ENCODE results near the gene SP6. TPM values are rescaled to one million over a fixed set of nuclear protein-coding genes. Genes with fewer than 3 reads are reported as not detected.

SP6 gene
- 1.5 and 1.6 TPM in 2 replicates for total RNA-seq (2021; fragmentation: NEBNext Ultra II Directional; extraction: Animal tissue kit (Norgen Biotek cat#: 25700))
- 1.2 and 1.5 TPM in 2 replicates for polyA plus RNA-seq (2011; rRNA removed)
- polyA plus RNA-seq (2011; cell fraction: cytosol; rRNA removed) = 1.3 TPM
- polyA plus RNA-seq (2011; cell fraction: nucleus; rRNA removed) = 1.8 TPM
- 1.0 to 2.1 TPM (median 1.8 TPM) in 4 replicates for polyA plus RNA-seq (2012, experiment 1 of 2)
- 1.7 TPM for polyA plus RNA-seq (2012, experiment 2 of 2)
- polyA plus RNA-seq (2013, experiment 1 of 2) = 0.73 TPM
- polyA plus RNA-seq (2013, experiment 2 of 2) = 0.63 TPM
- polyA minus RNA-seq (2011; rRNA and poly(A)+ RNA removed) = 0.78 and 0.82 TPM in 2 replicates
- 1.8 TPM for polyA minus RNA-seq (2011; cell fraction: cytosol; rRNA and poly(A)+ RNA removed)
- 2.8 TPM for polyA minus RNA-seq (2011; cell fraction: nucleus; rRNA and poly(A)+ RNA removed)
- long read RNA-seq, experiment 1 = 0 reads
- long read RNA-seq, experiment 2, partial matches to known transcripts = 0 of 1 reads
- long read RNA-seq, experiment 2, other reads (novel, unspliced or antisense) = 1 of 1 reads

GRCh38 chr17:47850692-47851573, at the start of gene SP6:
Gene SP6, minus strand, starts transcription at chr17:47851163. Its CDS starts 2,734 bp downstream, at chr17:47848429.
- Histone ChIP-seq H3K56ac (replicated peaks; ENCODE audit: insufficient read length, low read depth, low read length) (no peak within 1 kb of the TSS), H2BK120ac (replicated peaks; ENCODE audit: low read depth, low read length) (no peak within 1 kb of the TSS), H4K8ac (ENCODE audit: extremely low read depth, insufficient read depth, low read length) (peak within 1 kb of the TSS; percentile 74), H3K27me3 (replicated peaks in 1 of 4; ENCODE audit: control insufficient read depth in 3 of 4, extremely low read depth in 1 of 4, insufficient read depth in 3 of 4, low read length in 3 of 4) (peaks cover 63 to 92% (median 86%) of the 10 kb centered on the region in 4 experiments), H3K9ac (replicated peaks in 1 of 4; ENCODE audit: extremely low read depth in 1 of 4, low read depth in 3 of 4, low read length in 3 of 4) (peak within 1 kb of the TSS in 3 of 4 experiments; percentile 29 to 45 (median 38); a peak in 3 of 7 replicates), H2AK5ac (ENCODE audit: low read depth, low read length) (no peak within 1 kb of the TSS; the same call in 1 of the 2 replicates), H2AFZ (ENCODE audit: low read length) (no peak within 1 kb of the TSS; the same call in 1 of the 2 replicates), H3K79me2 (ENCODE audit: control insufficient read depth in 1 of 2, insufficient read depth in 2 of 2, low read length in 2 of 2) (no peaks in the 10 kb centered on the region), H2BK12ac (ENCODE audit: low read depth, low read length) (peak within 1 kb of the TSS; percentile 68; the same call in 1 of the 2 replicates), H3K23ac (ENCODE audit: insufficient read length) (no peak within 1 kb of the TSS), H4K91ac (replicated peaks; ENCODE audit: insufficient read length, low read length) (no peak within 1 kb of the TSS), H4K20me1 (replicated peaks in 1 of 2; ENCODE audit: control insufficient read depth in 1 of 2, insufficient read depth in 2 of 2, low read length in 2 of 2) (peaks cover 3 to 5% of the 10 kb centered on the region in 2 experiments), H3K23me2 (ENCODE audit: low read depth, low read length) (peaks cover 23% of the 10 kb centered on the region), H2BK15ac (ENCODE audit: low read length) (peak within 1 kb of the TSS; percentile 40; the same call in 1 of the 2 replicates), H2BK5ac (ENCODE audit: low read depth, low read length) (peak within 1 kb of the TSS; percentile 52; the same call in 1 of the 2 replicates), H2BK20ac (ENCODE audit: low read length) (no peak within 1 kb of the TSS), H3K9me3 (ENCODE audit: insufficient read depth in 2 of 2, low read depth in 1 of 2, low read length in 1 of 2) (no peaks in the 10 kb centered on the region), H3K18ac (ENCODE audit: extremely low read depth, low read length) (peak within 1 kb of the TSS; percentile 60), H3K36me3 (ENCODE audit: control insufficient read depth in 2 of 4, insufficient read depth in 4 of 4, low read length in 3 of 4) (no peaks in the 10 kb centered on the region), H3K4ac (replicated peaks; ENCODE audit: insufficient read length, low read depth, low read length) (no peak within 1 kb of the TSS), H3K27ac (ENCODE audit: low read depth, low read length) (no peak within 1 kb of the TSS), H3K4me3 (ENCODE audit: extremely low read depth in 1 of 4, insufficient read depth in 2 of 4, low read depth in 3 of 4, low read length in 4 of 4) (peak within 1 kb of the TSS; percentile 39 to 67 (median 63)), H3K4me2 (ENCODE audit: insufficient read depth in 1 of 2, low read depth in 2 of 2, low read length in 2 of 2) (peak within 1 kb of the TSS; percentile 95 to 99), H3K79me1 (ENCODE audit: low read depth, low read length) (no peaks in the 10 kb centered on the region), H3K4me1 (replicated peaks in 1 of 4; ENCODE audit: control insufficient read depth in 3 of 4, insufficient read depth in 4 of 4, low read length in 3 of 4) (peaks cover 4 to 26% (median 15%) of the 10 kb centered on the region in 4 experiments), H3K14ac (ENCODE audit: insufficient read length) (no peak within 1 kb of the TSS), H4K5ac (ENCODE audit: insufficient read length, low read depth, low read length) (no peak within 1 kb of the TSS)
- 1% methylated on average over 37 of the region's 71 CpGs; no CpG with 5 or more reads in 1 of the 2 experiments for WGBS, 2 experiments (ENCODE audit: extremely low coverage in 1 of 2, insufficient coverage in 1 of 2, insufficient read length in 1 of 2, insufficient replicate concordance in 2 of 2, low coverage in 1 of 2, low lambda C conversion rate in 2 of 2, missing lambda C conversion rate in 1 of 2)
- CTCF ChIA-PET (ENCODE audit: partially characterized antibody) = interaction anchor here (15.3 to 33.0 kb wide), 5 partner anchors 5 to 98 kb away, joined by 246 to 1206 read pairs (median 373); partner anchors contain the start of genes PNPO, PRR15L, SCRN2 and SP2
- POLR2A ChIA-PET (ENCODE audit: partially characterized antibody) = interaction anchor here (0.6 to 12.4 kb wide), 10 partner anchors 10 to 157 kb away, joined by 3 to 134 read pairs (median 4); partner anchors contain the start of genes LRRC46, MRPL10, SCRN2 and SP2
- FAIRE-seq = no peak
- peak in 1 of 2 experiments; percentile 91 for DNase-seq (ENCODE audit: low read depth in 1 of 2, low spot score in 2 of 2)
- TF ChIP-seq PHF8 (conservative IDR thresholded peaks at IDR 0.05; ENCODE audit: low read depth, low read length) (no peak), POLR2AphosphoS5 (IDR thresholded peaks at IDR 0.05; ENCODE audit: low read depth, low read length) (peak; percentile 78; the same call in 1 of the 2 replicates), EZH2 (IDR thresholded peaks at IDR 0.05; ENCODE audit: low read depth, low read length, severe bottlenecking) (peak; percentile 3), RNF2 (IDR thresholded peaks at IDR 0.05; ENCODE audit: borderline replicate concordance, low read depth, low read length, missing control alignments, poor library complexity, severe bottlenecking) (no peak), YY1 (IDR thresholded peaks at IDR 0.05; ENCODE audit: low read depth, low read length) (no peak), MAFK (IDR thresholded peaks at IDR 0.05; ENCODE audit: low read depth, low read length) (no peak)
- TF ChIP-seq, protein P1, sequence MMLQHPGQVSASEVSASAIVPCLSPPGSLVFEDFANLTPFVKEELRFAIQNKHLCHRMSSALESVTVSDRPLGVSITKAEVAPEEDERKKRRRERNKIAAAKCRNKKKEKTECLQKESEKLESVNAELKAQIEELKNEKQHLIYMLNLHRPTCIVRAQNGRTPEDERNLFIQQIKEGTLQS (IDR thresholded peaks at IDR 0.05; ENCODE audit: insufficient read depth, low read depth, low read length) = no peak

Measured in H1 (cell line).